T-cell (primary cell): Measurements from ENCODE around the gene MYCN. TPM values are rescaled to one million over a fixed set of nuclear protein-coding genes. Genes with fewer than 3 reads are reported as not detected.

ENCODE experiments used
- ATAC-seq, 4 experiments: fragments of 200-7000 bp in 3 of 4; fragments of 150-1000 bp in 1 of 4; cut with Tn5 transposase; replicated peaks in 1 of 4; 1 replicate in 3 of 4; 2 replicates in 1 of 4; pipeline ENCODE4 v1.10.0; 2021; ENCODE audit warnings: moderate library complexity in 3 of 4, mild to moderate bottlenecking in 2 of 4, moderate number of reproducible peaks in 1 of 4
- CTCF ChIA-PET, 2 donors: fragments of 300-600 bp; sonication (Branson Sonifier 250); formaldehyde crosslinking; loops; one replicate each; lab custom pipeline; 2022; ENCODE audit warnings: antibody characterized with exemption in 2 of 2; lab: Charles Lee
- POLR2A ChIA-PET, 2 donors: fragments of 300-600 bp; sonication (Branson Sonifier 250); formaldehyde crosslinking; loops; one replicate each; lab custom pipeline; 2022; ENCODE audit warnings: antibody characterized with exemption in 2 of 2; lab: Charles Lee
- DNase-seq, 35 experiments: peaks; one replicate each; pipeline versions ENCODE4 v3.0.0 to v3.0.0-alpha.2; 2013 to 2023
- H3K27ac ChIP-seq: one replicate; pipeline ENCODE4 v1.5.1; 2013; ENCODE audit warnings: low read length
- H3K27me3 ChIP-seq, 2 experiments: replicated peaks in 1 of 2; 1 replicate in 1 of 2; 2 replicates in 1 of 2; pipeline versions ENCODE4 v1.6.1 to v1.7.0; 2013; ENCODE audit warnings: low read length in 1 of 2, mixed read lengths in 1 of 2; ENCODE audit not compliant: control insufficient read depth in 2 of 2, insufficient read depth in 2 of 2; ENCODE audit errors: extremely low read depth in 1 of 2
- H3K36me3 ChIP-seq, 2 donors: 1 replicate in 1 of 2; 2 replicates in 1 of 2; pipeline versions ENCODE4 v1.6.1 to v1.7.0; 2013; ENCODE audit warnings: low read length in 1 of 2; ENCODE audit not compliant: control insufficient read depth in 2 of 2, insufficient read depth in 1 of 2; ENCODE audit errors: extremely low read depth in 1 of 2
- H3K4me1 ChIP-seq, 2 experiments: 1 replicate in 1 of 2; 2 replicates in 1 of 2; pipeline versions ENCODE4 v1.6.1 to v1.7.0; 2013; ENCODE audit warnings: low read length in 2 of 2, mixed read lengths in 1 of 2; ENCODE audit not compliant: insufficient read depth in 2 of 2, control insufficient read depth in 1 of 2; ENCODE audit errors: extremely low read depth in 1 of 2
- H3K4me3 ChIP-seq, 2 donors: 1 replicate in 1 of 2; 2 replicates in 1 of 2; pipeline versions ENCODE4 v1.5.1 to v1.7.0; 2013; ENCODE audit warnings: mild to moderate bottlenecking in 2 of 2, low read length in 1 of 2, moderate library complexity in 1 of 2; ENCODE audit not compliant: control insufficient read depth in 1 of 2; ENCODE audit errors: extremely low read depth in 1 of 2
- H3K9me3 ChIP-seq: 2 replicates; pipeline ENCODE4 v1.7.0; 2013
- H3K27ac Mint-ChIP-seq, 2 donors: one replicate each; pipeline ENCODE4 v1.8.0; 2020 to 2021; ENCODE audit warnings: mild to moderate bottlenecking in 2 of 2, mixed read lengths in 2 of 2
- H3K27me3 Mint-ChIP-seq, 2 donors: one replicate each; pipeline ENCODE4 v1.8.0; 2021 to 2022; ENCODE audit warnings: mixed read lengths in 2 of 2
- H3K36me3 Mint-ChIP-seq: one replicate; pipeline ENCODE4 v1.8.0; 2021; ENCODE audit warnings: mixed read lengths
- H3K4me1 Mint-ChIP-seq, 3 donors: one replicate each; pipeline ENCODE4 v1.8.0; 2020 to 2022; ENCODE audit warnings: mixed read lengths in 3 of 3, mild to moderate bottlenecking in 1 of 3
- H3K4me3 Mint-ChIP-seq, 3 donors: one replicate each; pipeline ENCODE4 v1.8.0; 2020 to 2022; ENCODE audit warnings: mild to moderate bottlenecking in 3 of 3, mixed read lengths in 3 of 3, moderate library complexity in 3 of 3
- H3K9me3 Mint-ChIP-seq, 3 donors: one replicate each; pipeline ENCODE4 v1.8.0; 2020 to 2022; ENCODE audit warnings: mixed read lengths in 3 of 3
- WGBS: methylation state at CpG from one replicate; pipeline ENCODE4 v1.1.5; 2013; ENCODE audit warnings: missing lambda C conversion rate; ENCODE audit not compliant: insufficient coverage; 5-methylcytosine and 5-hydroxymethylcytosine counted together
- total RNA-seq, 35 experiments: library from RNA in 6 of 35; stranded (reverse) in 6 of 35; fragments of 120-200 nt in 1 of 35; gene quantifications; one replicate each; pipeline versions ENCODE4 v1.2.1 to v1.2.4 and lab custom pipeline; 2013 to 2026

Gene MYCN
- total RNA-seq, 5 donors from 2014 or later (not counting 1 experiment from before 2014, with no cell fraction given), result 0.25 to 1.5 (median 1.3) TPM

DNA sequence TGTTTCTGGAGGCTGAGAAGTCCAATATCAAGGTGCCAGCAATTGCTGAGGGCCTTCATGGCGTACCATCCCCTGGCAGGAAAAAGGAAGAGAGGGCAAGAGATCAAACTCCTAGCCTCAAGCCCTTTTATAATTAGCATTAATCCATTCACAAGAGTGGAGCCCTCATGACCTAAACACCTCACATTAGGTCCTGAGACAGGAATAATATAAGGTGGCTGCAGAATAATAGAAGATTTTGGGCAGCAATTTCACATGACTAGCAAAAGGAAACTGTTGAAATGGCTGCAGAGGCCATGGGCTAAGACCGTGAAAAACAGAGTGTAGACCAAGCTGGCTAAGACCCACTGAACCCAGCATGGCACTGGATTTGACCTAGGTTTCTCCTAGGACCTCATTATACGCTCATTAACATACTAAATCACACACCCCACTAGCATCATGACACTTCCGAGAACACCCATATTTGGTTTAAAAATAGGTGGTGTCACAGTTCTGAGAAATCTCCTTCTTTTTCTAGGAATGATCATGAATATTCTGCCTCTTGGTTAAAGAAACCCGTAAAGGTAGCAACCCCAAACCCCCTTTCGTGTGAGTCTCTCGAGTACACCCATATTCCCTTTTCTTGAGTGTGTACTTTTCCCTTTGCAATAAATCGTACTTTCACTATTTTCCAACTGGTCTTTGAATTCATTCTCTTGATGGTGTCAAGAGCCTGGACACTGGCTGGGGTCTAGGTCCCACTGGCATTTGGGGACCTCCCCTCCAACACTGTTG is 3.1 kb upstream of the MYCN start:
- no peaks in the 10 kb centered on the region for H3K36me3 Mint-ChIP-seq
- no peak overlapping the region for H3K27ac ChIP-seq
- POLR2A ChIA-PET, result no interaction called here
- no peak overlapping the region for H3K4me3 Mint-ChIP-seq
- no peak overlapping the region for H3K4me3 ChIP-seq
- no peaks in the 10 kb centered on the region for H3K36me3 ChIP-seq
- no peak for DNase-seq
- no peak for ATAC-seq
- H3K9me3 ChIP-seq, result no peaks in the 10 kb centered on the region
- H3K27me3 ChIP-seq, result peaks cover 2 to 43% of the 10 kb centered on the region in 2 experiments
- H3K9me3 Mint-ChIP-seq, result no peaks in the 10 kb centered on the region
- H3K27me3 Mint-ChIP-seq, result peaks cover 42 to 48% of the 10 kb centered on the region in 2 donors
- no peak overlapping the region for H3K27ac Mint-ChIP-seq
- H3K4me1 Mint-ChIP-seq, result peaks cover 9 to 22% (median 20%) of the 10 kb centered on the region in 3 donors
- peaks cover 8 to 31% of the 10 kb centered on the region in 2 experiments for H3K4me1 ChIP-seq
- CTCF ChIA-PET, result no interaction called here
- 89% methylated on average over 5 of the region's 8 CpGs for WGBS

DNA sequence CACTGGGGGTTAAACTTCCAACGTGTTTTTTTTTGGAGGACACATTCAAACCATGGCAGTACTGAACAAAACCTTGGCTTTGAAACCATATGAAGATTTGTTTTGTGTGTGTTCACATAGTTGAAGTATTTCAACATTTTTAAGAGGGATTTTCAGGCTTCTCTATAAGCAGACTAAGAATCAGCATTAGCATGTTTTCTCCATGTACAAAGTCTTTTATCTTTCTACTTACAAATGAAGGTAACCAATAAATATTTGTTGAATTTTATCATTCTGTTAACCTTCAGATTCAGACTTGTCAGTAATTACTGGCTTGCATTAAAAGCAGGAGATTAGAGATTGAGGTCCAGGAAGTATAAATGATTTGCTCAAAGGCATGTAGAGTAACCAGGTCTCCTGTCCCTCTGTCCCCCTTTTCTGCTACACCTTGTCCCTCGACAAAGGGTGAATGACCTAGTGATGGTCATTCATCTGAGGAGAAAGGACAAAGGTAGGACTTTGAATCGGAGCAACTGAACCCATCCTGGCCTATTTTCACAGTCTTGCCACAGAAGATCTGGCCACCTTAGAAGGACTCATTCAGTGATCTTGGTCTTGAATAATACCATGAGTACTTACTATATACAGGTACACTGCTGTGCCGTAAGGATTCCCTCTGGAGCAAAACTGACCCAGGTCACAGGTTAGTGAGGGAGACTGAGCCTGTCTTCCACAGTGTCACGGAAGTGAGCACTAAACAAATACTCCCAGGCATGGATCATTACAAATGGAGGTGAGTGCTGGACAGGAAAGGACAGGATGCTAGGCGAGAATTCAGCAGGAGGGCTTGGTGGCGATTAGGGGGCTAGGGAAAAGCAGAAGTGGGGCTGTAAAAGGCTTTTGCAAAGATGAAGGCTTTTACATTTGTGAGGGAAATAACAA is 2.2 kb upstream of the MYCN start:
- no peaks in the 10 kb centered on the region for H3K9me3 Mint-ChIP-seq
- peaks cover 14 to 27% (median 24%) of the 10 kb centered on the region in 3 donors for H3K4me1 Mint-ChIP-seq
- H3K27me3 Mint-ChIP-seq, result peaks cover 43 to 46% of the 10 kb centered on the region in 2 donors
- H3K9me3 ChIP-seq, result no peaks in the 10 kb centered on the region
- no peaks in the 10 kb centered on the region for H3K36me3 ChIP-seq
- H3K4me1 ChIP-seq, result peaks cover 13 to 36% of the 10 kb centered on the region in 2 experiments
- peak overlapping the region in 1 of 3 donors; percentile 88 for H3K4me3 Mint-ChIP-seq
- DNase-seq (no peak), ATAC-seq (no peak)
- peaks cover 2 to 48% of the 10 kb centered on the region in 2 experiments for H3K27me3 ChIP-seq
- CTCF ChIA-PET, result interaction anchor here in 1 of 2 donors (1.6 kb wide), 1 partner anchor 671 kb away, joined by 9 read pairs; no protein-coding TSS in a partner anchor
- H3K4me3 ChIP-seq, result no peak overlapping the region
- no peak overlapping the region for H3K27ac ChIP-seq
- 80% methylated on average over 1 of the region's 7 CpGs for WGBS
- POLR2A ChIA-PET, result no interaction called here
- H3K36me3 Mint-ChIP-seq, result no peaks in the 10 kb centered on the region
- H3K27ac Mint-ChIP-seq, result no peak overlapping the region

DNA sequence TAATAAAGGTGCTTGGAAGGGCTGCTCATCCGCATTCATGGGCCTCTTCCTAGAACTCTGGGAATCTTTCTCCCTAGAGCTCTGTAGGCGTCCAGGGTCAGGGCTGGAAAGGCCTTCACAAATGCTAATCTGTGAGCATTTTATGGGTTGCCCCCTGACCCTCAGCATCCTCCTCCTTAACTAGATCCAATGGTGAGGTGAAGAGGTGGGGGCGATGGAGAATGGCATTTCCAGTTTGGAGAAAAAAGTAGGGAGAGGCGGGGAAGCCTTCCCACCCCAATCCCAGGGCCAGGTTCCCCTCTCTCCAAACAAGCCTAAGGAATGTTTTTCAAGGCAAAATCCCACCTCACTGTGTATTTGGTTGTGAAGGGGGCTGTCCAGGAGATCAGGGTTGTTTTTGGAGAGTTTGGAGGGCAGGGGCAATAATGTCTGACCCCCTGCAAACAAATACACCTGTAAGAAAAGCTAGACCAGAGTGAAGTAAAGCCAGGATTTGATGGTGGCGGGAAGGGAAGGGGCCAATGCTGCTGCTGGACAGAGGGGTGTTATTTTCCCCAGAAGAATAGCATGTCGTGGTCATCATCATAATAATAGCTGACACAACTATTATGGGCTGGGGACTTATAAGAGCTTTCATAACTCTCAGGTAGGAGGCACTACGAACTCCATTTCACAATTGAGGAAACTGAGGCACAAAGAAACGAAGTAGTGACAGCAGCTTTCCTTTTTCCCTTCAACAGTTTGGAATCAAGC is 1.4 kb upstream of the MYCN start:
- peaks cover 23 to 35% (median 33%) of the 10 kb centered on the region in 3 donors for H3K4me1 Mint-ChIP-seq
- CTCF ChIA-PET, result interaction anchor here (0.7 to 1.6 kb wide), 6 partner anchors 27 to 670 kb away, joined by 3 to 9 read pairs (median 5); no protein-coding TSS in a partner anchor

DNA sequence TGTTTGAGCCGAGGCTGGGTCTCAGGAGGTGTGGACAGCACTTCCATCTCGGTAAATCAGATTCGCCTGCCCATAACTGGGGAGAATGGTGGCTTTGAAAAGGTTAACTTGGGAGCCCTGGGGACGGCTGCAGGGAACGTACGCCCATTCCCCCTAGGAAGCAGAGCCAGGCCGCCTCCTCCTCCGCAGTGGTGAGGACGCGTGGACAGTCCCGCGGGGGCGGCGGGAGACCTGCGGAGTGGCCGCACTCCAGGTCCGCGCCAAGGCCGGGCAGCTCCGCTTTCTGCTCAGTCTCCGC is 845 bp upstream of the MYCN start:
- Histone ChIP-seq H3K27ac (no peak overlapping the region), H3K27me3 (peaks cover 2 to 56% of the 10 kb centered on the region in 2 experiments), H3K36me3 (no peaks in the 10 kb centered on the region), H3K9me3 (no peaks in the 10 kb centered on the region), H3K4me1 (peaks cover 19 to 45% of the 10 kb centered on the region in 2 experiments), H3K4me3 (peak overlapping the region in 1 of 2 donors; percentile 95)
- peak in 5 of 35 experiments; percentile 14 to 77 (median 31) for DNase-seq
- Mint-ChIP-seq H3K9me3 (no peaks in the 10 kb centered on the region), H3K27ac (no peak overlapping the region), H3K36me3 (no peaks in the 10 kb centered on the region), H3K4me1 (peaks cover 28 to 39% (median 38%) of the 10 kb centered on the region in 3 donors), H3K4me3 (peak overlapping the region; percentile 51 to 88 (median 56)), H3K27me3 (peaks cover 43 to 58% of the 10 kb centered on the region in 2 donors)
- CTCF ChIA-PET, result interaction anchor here (0.6 to 1.6 kb wide), 7 partner anchors 26 to 669 kb away, joined by 3 to 9 read pairs (median 5); no protein-coding TSS in a partner anchor
- POLR2A ChIA-PET, result no interaction called here
- ATAC-seq, result peak in 1 of 4 experiments; percentile 58
- WGBS, result 3% methylated on average over 21 of the region's 21 CpGs

More for the DNA sequence above, 1.4 kb upstream of the MYCN start:
- POLR2A ChIA-PET, result no interaction called here
- Mint-ChIP-seq H3K27me3 (peaks cover 43 to 52% of the 10 kb centered on the region in 2 donors), H3K27ac (no peak overlapping the region), H3K36me3 (no peaks in the 10 kb centered on the region), H3K4me3 (peak overlapping the region; percentile 9 to 88 (median 57)), H3K9me3 (no peaks in the 10 kb centered on the region)
- no peaks in the 10 kb centered on the region for H3K9me3 ChIP-seq
- H3K4me3 ChIP-seq, result no peak overlapping the region
- H3K36me3 ChIP-seq, result no peaks in the 10 kb centered on the region
- DNase-seq, result no peak
- WGBS, result 61% methylated on average over 3 of the region's 8 CpGs
- H3K27me3 ChIP-seq, result peaks cover 2 to 56% of the 10 kb centered on the region in 2 experiments
- peaks cover 18 to 45% of the 10 kb centered on the region in 2 experiments for H3K4me1 ChIP-seq
- H3K27ac ChIP-seq, result no peak overlapping the region
- ATAC-seq, result no peak

DNA sequence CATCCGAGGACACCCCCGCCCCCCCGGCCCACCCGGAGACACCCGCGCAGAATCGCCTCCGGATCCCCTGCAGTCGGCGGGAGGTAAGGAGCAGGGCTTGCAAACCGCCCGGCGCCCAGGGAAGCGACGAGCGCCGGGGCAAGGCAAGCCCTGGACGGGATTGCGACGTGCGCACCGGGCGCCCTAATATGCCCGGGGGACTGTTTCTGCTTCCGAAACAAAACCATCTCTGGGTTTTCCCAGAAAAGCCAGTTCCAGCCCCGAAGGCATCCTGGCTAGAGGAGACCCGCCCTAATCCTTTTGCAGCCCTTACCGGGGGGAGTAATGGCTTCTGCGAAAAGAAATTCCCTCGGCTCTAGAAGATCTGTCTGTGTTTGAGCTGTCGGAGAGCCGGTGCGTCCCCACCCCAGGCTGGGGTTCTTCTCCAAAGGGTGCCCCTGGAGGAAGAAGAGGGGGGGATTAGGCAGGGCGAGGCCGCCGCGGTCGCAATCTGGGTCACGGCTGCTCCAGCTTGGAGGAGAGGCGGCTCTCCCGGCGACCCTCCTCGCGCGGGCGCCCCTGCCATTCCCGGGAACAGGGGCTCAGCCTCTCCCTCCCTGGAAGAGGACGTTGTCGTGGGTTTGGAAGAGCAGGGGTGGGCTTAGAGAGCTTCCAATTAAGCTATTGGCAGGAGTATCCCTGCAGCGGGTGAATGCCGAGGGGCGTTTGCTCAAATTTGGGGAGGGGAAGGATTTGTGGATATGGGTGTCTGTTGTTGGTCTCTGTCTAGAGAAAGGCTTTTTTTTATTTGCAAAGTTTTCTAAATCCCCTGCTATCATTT is 521 bp downstream of the MYCN start:
- peak in 2 of 35 experiments; percentile 6 to 32 for DNase-seq
- POLR2A ChIA-PET, result no interaction called here
- no peak overlapping the region for H3K27ac ChIP-seq

More for the DNA sequence above, 521 bp downstream of the MYCN start:
- no peak overlapping the region for H3K27ac Mint-ChIP-seq
- Histone ChIP-seq H3K4me3 (peak overlapping the region; percentile 26 to 95), H3K27me3 (peaks cover 2 to 62% of the 10 kb centered on the region in 2 experiments), H3K36me3 (no peaks in the 10 kb centered on the region), H3K9me3 (no peaks in the 10 kb centered on the region), H3K4me1 (peaks cover 19 to 45% of the 10 kb centered on the region in 2 experiments)
- no peaks in the 10 kb centered on the region for H3K9me3 Mint-ChIP-seq
- no peak for ATAC-seq
- peaks cover 36 to 65% of the 10 kb centered on the region in 2 donors for H3K27me3 Mint-ChIP-seq
- no peaks in the 10 kb centered on the region for H3K36me3 Mint-ChIP-seq
- 1% methylated on average over 45 of the region's 52 CpGs for WGBS
- peak overlapping the region; percentile 52 to 88 (median 55) for H3K4me3 Mint-ChIP-seq
- H3K4me1 Mint-ChIP-seq, result peaks cover 32 to 39% (median 38%) of the 10 kb centered on the region in 3 donors
- CTCF ChIA-PET, result interaction anchor here (0.5 to 1.6 kb wide), 4 partner anchors 340 to 668 kb away, joined by 3 to 6 read pairs (median 3); no protein-coding TSS in a partner anchor
